ENCODE measurements around the gene HOGA1. TPM values are rescaled to one million over a fixed set of nuclear protein-coding genes. Genes with fewer than 3 reads are reported as not detected.

The HOGA1 gene
- total and polyA plus RNA-seq, 2 of the 13 experiments (the other 11 are each of a cell fraction or from before 2014, with no cell fraction given), result 7.6 to 19.5 TPM

DNA sequence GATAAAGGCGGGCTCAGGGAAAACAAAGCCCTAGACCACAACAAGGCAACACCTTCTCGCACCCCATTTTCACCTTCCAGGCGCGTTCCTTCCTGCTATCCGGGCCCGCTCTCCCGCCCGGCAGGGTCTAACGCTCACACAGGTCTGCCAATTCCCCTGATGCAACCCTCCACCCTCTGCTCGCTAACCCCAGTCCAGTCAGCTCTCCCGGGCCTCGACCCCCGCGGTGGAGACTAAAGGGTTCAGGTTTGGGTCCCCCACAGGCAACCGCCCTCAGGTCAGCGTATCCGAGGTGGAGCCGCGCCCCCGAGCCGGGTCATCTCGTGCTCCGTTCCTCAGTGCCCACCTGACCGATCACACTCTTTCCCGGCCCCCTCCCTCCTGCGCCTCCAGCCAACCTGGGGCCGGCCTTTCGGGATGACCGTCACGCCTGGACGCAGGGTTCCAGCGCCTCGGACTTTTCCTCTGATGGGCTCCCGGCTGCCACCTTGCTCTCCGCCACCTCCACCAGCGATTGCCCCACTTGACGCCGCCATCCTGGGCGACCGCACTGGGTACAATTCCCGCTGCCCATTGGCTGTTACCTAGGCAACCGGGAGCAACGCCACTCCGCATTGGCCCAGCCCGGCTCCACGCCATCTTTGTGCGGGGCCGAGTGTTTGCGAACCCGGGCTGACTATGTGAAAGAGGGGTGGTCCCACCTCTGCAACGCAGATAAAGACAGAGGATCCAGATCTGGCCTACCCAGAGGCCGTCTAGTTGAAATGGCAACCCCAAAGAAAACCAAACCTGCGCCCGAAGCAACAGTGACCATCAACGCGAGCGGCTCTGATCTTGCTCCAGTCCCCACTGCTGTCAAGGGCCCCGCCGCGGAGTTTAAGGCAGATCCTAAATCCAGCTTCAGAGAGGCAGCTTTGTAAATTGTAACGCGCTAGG, 49.0 kb downstream of the HOGA1 start, which contains the start of gene MORN4 (continued):
- TF ChIP-seq ZHX1 (CRISPR knock-in tag; IDR thresholded peaks at IDR 0.05; ENCODE audit: low read depth), result peak; percentile 99
- TF ChIP-seq, protein P1, sequence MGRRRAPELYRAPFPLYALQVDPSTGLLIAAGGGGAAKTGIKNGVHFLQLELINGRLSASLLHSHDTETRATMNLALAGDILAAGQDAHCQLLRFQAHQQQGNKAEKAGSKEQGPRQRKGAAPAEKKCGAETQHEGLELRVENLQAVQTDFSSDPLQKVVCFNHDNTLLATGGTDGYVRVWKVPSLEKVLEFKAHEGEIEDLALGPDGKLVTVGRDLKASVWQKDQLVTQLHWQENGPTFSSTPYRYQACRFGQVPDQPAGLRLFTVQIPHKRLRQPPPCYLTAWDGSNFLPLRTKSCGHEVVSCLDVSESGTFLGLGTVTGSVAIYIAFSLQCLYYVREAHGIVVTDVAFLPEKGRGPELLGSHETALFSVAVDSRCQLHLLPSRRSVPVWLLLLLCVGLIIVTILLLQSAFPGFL (CRISPR knock-in tag; IDR thresholded peaks at IDR 0.05), result no peak

DNA sequence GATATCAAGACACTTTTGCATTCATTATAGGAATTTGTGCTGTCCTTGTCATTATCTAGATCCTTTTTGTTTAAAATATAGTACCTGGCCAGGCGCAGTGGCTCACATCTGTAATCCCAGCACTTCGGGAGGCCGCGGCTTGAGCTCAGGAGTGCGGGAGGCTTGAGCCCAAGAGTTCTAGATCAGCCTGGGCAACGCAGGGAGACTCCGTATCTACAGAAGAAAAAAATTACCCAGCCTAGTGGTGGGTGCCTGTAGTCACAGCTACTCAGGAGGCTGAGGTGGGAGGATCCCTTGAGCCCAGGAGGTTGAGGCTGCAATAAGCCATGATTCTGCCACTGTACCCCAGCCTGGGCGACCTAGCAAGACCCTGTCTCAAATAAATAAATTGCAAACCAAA, 49.7 kb downstream of the HOGA1 start:
- Histone ChIP-seq H3K9me3 (ENCODE audit: low read length) (no peaks in the 10 kb centered on the region), H3K4me1 (ENCODE audit: insufficient read depth, low read length) (peaks cover 28% of the 10 kb centered on the region), H4K20me1 (ENCODE audit: insufficient read depth, low read length) (no peaks in the 10 kb centered on the region), H3K27ac (ENCODE audit: extremely low read length, insufficient read depth, low read length) (peak overlapping the region; percentile 53), H3K79me2 (ENCODE audit: insufficient read depth, low read length) (no peaks in the 10 kb centered on the region), H3K9ac (ENCODE audit: insufficient read depth, low read depth, low read length) (peak overlapping the region; percentile 55), H3K36me3 (replicated peaks in 1 of 2; ENCODE audit: control insufficient read depth in 1 of 2, insufficient read depth in 2 of 2, low read length in 2 of 2) (no peaks in the 10 kb centered on the region), H3K27me3 (ENCODE audit: control insufficient read depth in 1 of 2, insufficient read depth in 2 of 2, low read length in 2 of 2) (no peaks in the 10 kb centered on the region), H3K4me2 (ENCODE audit: low read depth, low read length) (peak overlapping the region; percentile 74), H2AFZ (ENCODE audit: low read length) (peak overlapping the region; percentile 92), H3K4me3 (replicated peaks in 1 of 3; ENCODE audit: insufficient read depth in 1 of 3, low read depth in 2 of 3, low read length in 3 of 3) (peak overlapping the region; percentile 59 to 81 (median 78))
- peak; percentile 47 for ATAC-seq
- DNase-seq (ENCODE audit: low spot score), result peak; percentile 7
- 67% methylated on average over 8 of the region's 8 CpGs for WGBS (ENCODE audit: low lambda C conversion rate)
- ChIA-PET POLR2A (interaction anchor here (0.8 to 1.2 kb wide), 2 partner anchors 50 to 103 kb away, joined by 4 to 5 read pairs; partner anchors contain the start of genes HOGA1 and ZFYVE27), CTCF (ENCODE audit: low intra/inter-chr PET ratio, low total read pairs) (no interaction called here)
- intact Hi-C loops (cut with micrococcal nuclease; ENCODE audit: unreplicated experiment) (no loop called here), in situ Hi-C loops (cut with HindIII; ENCODE audit: extremely low pct_ligation_motif_present, low pct_unique_long_range_greater_than_20kb) (no loop called here)
- no peak for FAIRE-seq
- no TSS peak for BruUV-seq (replicated peaks)
- TF ChIP-seq RBFOX2 (IDR thresholded peaks at IDR 0.05; ENCODE audit: low read depth, low read length), result no peak
- no peak for TF ChIP-seq MEF2D (CRISPR knock-in tag; IDR thresholded peaks at IDR 0.05)
- TF ChIP-seq, protein P2, sequence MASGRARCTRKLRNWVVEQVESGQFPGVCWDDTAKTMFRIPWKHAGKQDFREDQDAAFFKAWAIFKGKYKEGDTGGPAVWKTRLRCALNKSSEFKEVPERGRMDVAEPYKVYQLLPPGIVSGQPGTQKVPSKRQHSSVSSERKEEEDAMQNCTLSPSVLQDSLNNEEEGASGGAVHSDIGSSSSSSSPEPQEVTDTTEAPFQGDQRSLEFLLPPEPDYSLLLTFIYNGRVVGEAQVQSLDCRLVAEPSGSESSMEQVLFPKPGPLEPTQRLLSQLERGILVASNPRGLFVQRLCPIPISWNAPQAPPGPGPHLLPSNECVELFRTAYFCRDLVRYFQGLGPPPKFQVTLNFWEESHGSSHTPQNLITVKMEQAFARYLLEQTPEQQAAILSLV (CRISPR knock-in tag; IDR thresholded peaks at IDR 0.05; ENCODE audit: borderline replicate concordance), result no peak
- TF ChIP-seq, protein P3, sequence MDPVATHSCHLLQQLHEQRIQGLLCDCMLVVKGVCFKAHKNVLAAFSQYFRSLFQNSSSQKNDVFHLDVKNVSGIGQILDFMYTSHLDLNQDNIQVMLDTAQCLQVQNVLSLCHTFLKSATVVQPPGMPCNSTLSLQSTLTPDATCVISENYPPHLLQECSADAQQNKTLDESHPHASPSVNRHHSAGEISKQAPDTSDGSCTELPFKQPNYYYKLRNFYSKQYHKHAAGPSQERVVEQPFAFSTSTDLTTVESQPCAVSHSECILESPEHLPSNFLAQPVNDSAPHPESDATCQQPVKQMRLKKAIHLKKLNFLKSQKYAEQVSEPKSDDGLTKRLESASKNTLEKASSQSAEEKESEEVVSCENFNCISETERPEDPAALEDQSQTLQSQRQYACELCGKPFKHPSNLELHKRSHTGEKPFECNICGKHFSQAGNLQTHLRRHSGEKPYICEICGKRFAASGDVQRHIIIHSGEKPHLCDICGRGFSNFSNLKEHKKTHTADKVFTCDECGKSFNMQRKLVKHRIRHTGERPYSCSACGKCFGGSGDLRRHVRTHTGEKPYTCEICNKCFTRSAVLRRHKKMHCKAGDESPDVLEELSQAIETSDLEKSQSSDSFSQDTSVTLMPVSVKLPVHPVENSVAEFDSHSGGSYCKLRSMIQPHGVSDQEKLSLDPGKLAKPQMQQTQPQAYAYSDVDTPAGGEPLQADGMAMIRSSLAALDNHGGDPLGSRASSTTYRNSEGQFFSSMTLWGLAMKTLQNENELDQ (CRISPR knock-in tag; IDR thresholded peaks at IDR 0.05; ENCODE audit: borderline replicate concordance), result no peak
- no peak for TF ChIP-seq GTF2F1 (IDR thresholded peaks at IDR 0.05; ENCODE audit: low read length)
- TF ChIP-seq SOX13 (IDR thresholded peaks at IDR 0.05), result no peak
- TF ChIP-seq SOX13 (CRISPR knock-in tag; conservative IDR thresholded peaks at IDR 0.05 in 1 of 2, IDR thresholded peaks at IDR 0.05 in 1 of 2), result no peak
- no peak for TF ChIP-seq JDP2 (CRISPR knock-in tag; IDR thresholded peaks at IDR 0.05; ENCODE audit: borderline replicate concordance)
- TF ChIP-seq ZNF331 (CRISPR knock-in tag; IDR thresholded peaks at IDR 0.05), result no peak
- no peak for TF ChIP-seq ZNF3 (CRISPR knock-in tag; IDR thresholded peaks at IDR 0.05)
- TF ChIP-seq ZNF510 (CRISPR knock-in tag; IDR thresholded peaks at IDR 0.05; ENCODE audit: low read depth), result 0 out of 2 replicates have a peak, but pooled peaks have one; percentile 0
- no peak for TF ChIP-seq MEIS1 (CRISPR knock-in tag; IDR thresholded peaks at IDR 0.05; ENCODE audit: borderline replicate concordance)

All from HepG2 (cell line).